ENCODE measurements around the gene HYDIN.
"Not testable (repeated sequence)": the region's sequence is repeated elsewhere in the genome, so short reads cannot be mapped to it uniquely, and the experiment has no call there.

GRCh38 chr16:71027511-71027910 lies 203.0 kb downstream of the HYDIN start:
- not testable (repeated sequence) for TF ChIP-seq POLR2A, CTCF (IDR thresholded peaks at IDR 0.05)

All from adrenal gland (tissue), 5 donors.